ENCODE results near the gene AOPEP. TPM values are rescaled to one million over a fixed set of nuclear protein-coding genes. Genes with fewer than 3 reads are reported as not detected.

AOPEP gene
- total RNA-seq, 1 donor from 2014 or later: 22.1 TPM

DNA sequence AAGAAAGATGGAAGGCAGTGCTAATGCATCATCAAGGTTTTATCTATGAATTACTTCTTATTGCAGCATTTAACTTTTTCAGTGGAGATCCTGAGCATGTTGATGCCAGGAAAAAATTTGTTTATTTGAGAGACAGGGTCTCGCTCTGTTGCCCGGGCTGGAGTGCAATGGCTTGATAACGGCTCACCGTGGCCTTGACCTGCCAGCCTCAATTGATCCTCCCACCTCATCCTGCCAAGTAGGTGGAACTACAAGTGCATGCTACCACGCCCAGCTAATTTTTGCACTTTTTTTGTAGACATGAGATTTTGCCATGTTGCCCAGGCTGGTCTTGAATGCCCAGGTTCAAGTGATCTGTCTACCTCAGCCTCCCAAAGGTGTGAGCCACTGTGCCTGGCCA lies 47.2 kb downstream of the AOPEP start:
- no peak overlapping the region for H3K27ac Mint-ChIP-seq (ENCODE audit: unreplicated experiment)
- no peaks in the 10 kb centered on the region for H3K4me1 Mint-ChIP-seq (ENCODE audit: unreplicated experiment)
- no peaks in the 10 kb centered on the region for H3K36me3 Mint-ChIP-seq (ENCODE audit: low read depth, unreplicated experiment)
- DNase-seq (ENCODE audit: low spot score): no peak
- TF ChIP-seq, protein P1, sequence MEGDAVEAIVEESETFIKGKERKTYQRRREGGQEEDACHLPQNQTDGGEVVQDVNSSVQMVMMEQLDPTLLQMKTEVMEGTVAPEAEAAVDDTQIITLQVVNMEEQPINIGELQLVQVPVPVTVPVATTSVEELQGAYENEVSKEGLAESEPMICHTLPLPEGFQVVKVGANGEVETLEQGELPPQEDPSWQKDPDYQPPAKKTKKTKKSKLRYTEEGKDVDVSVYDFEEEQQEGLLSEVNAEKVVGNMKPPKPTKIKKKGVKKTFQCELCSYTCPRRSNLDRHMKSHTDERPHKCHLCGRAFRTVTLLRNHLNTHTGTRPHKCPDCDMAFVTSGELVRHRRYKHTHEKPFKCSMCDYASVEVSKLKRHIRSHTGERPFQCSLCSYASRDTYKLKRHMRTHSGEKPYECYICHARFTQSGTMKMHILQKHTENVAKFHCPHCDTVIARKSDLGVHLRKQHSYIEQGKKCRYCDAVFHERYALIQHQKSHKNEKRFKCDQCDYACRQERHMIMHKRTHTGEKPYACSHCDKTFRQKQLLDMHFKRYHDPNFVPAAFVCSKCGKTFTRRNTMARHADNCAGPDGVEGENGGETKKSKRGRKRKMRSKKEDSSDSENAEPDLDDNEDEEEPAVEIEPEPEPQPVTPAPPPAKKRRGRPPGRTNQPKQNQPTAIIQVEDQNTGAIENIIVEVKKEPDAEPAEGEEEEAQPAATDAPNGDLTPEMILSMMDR (IDR thresholded peaks at IDR 0.05; ENCODE audit: unreplicated experiment): no peak
- H3K9me3 Mint-ChIP-seq (ENCODE audit: unreplicated experiment): no peaks in the 10 kb centered on the region
- no peaks in the 10 kb centered on the region for H3K27me3 Mint-ChIP-seq (ENCODE audit: unreplicated experiment)
- no peak overlapping the region for H3K4me3 Mint-ChIP-seq (ENCODE audit: unreplicated experiment)

DNA sequence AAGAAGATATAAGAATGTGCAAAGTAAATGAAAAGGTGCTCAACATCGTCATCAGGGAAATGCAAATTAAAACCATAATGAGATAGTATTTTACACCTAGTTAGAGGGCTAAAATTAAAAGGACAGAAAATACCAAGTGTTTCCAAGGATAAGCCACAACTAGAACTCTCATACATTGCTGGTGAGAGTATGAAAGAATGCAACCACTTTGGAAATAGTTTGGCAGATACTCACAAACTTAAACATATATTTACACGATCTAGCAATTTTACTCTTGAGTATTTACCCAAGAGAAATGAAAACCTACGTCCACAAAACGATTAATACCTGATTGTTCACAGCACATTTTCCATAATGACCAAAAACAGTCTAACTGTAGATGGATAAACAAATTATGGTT lies 51.5 kb downstream of the AOPEP start:
- Mint-ChIP-seq H3K27ac (ENCODE audit: unreplicated experiment) (no peak overlapping the region), H3K36me3 (ENCODE audit: low read depth, unreplicated experiment) (no peaks in the 10 kb centered on the region), H3K4me1 (ENCODE audit: unreplicated experiment) (no peaks in the 10 kb centered on the region), H3K27me3 (ENCODE audit: unreplicated experiment) (no peaks in the 10 kb centered on the region), H3K4me3 (ENCODE audit: unreplicated experiment) (no peak overlapping the region), H3K9me3 (ENCODE audit: unreplicated experiment) (no peaks in the 10 kb centered on the region)
- no peak for DNase-seq (ENCODE audit: low spot score)
- TF ChIP-seq, protein P1 (IDR thresholded peaks at IDR 0.05; ENCODE audit: unreplicated experiment): no peak

DNA sequence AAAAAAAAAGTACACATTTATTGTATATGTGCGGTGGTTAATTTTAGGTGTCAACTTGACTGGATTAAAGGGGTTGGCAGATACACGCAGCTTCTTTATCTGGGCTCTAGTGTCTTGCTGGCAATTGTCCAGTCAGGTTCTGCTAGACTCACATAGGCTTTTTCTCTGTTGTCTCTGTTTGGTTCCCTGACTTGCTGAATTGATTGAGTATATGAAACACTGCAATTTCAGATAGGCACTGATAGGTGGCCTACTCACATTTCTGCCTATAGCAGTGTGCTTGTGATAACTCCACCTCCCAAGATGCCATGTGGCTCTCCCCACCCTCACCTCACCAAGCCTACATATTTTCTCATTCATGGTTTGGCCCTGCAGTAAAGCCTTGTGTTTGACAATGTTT lies 52.5 kb downstream of the AOPEP start:
- Mint-ChIP-seq H3K36me3 (ENCODE audit: low read depth, unreplicated experiment) (no peaks in the 10 kb centered on the region), H3K4me1 (ENCODE audit: unreplicated experiment) (no peaks in the 10 kb centered on the region), H3K27ac (ENCODE audit: unreplicated experiment) (no peak overlapping the region), H3K4me3 (ENCODE audit: unreplicated experiment) (no peak overlapping the region), H3K27me3 (ENCODE audit: unreplicated experiment) (no peaks in the 10 kb centered on the region), H3K9me3 (ENCODE audit: unreplicated experiment) (no peaks in the 10 kb centered on the region)
- no peak for DNase-seq (ENCODE audit: low spot score)
- TF ChIP-seq, protein P1 (IDR thresholded peaks at IDR 0.05; ENCODE audit: unreplicated experiment): no peak

DNA sequence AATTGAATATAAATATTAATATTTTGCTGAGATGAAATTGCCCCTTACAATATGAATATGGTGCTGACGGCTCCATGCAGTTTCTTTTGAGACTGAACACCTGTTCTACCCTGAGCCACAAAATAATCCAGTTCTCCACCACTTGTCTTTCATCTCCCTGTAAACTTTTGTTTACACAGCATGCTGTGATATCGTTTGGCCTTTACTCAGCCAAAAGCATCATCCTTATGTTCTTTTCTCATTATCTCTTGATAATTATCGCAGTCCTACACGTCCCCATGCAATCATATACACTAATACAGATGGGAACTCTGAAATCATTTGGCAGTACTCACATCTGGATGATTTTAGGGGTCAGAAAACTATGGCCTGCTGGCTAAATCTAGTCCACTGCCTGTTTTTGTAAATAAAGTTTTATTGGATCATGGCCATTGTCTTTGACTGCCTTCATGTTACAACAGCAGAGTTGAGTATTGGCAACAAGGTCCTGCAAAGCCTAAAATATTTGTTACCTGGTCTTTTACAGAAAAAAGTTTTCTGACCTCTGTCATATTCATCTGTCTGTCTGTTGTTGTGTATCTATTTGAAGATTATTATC lies 53.3 kb downstream of the AOPEP start:
- Mint-ChIP-seq H3K27ac (ENCODE audit: unreplicated experiment) (no peak overlapping the region), H3K36me3 (ENCODE audit: low read depth, unreplicated experiment) (no peaks in the 10 kb centered on the region), H3K9me3 (ENCODE audit: unreplicated experiment) (no peaks in the 10 kb centered on the region), H3K27me3 (ENCODE audit: unreplicated experiment) (no peaks in the 10 kb centered on the region), H3K4me3 (ENCODE audit: unreplicated experiment) (no peak overlapping the region), H3K4me1 (ENCODE audit: unreplicated experiment) (no peaks in the 10 kb centered on the region)
- DNase-seq (ENCODE audit: low spot score): no peak
- TF ChIP-seq, protein P1 (IDR thresholded peaks at IDR 0.05; ENCODE audit: unreplicated experiment): no peak

DNA sequence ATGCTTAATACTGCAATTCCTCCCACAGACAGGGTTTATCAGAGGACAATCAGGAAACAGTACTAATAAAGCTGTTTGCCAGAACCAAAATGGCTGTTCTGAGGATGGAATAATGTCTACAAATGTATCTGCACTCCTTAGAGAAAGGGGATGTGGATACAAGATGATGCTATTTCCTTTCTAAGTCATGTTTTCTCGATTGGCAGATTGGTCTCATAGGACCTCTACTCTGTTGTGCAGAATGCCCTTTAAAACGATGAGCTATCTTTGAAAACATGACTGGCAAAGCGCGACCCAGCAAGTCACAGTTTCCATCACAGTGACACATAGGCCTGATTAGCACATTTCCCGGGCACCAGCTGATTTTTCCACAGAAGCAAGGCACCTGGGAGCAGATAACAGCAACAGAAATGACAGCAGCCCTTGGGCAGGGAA lies 54.0 kb downstream of the AOPEP start:
- no peak for DNase-seq (ENCODE audit: low spot score)

More for the DNA sequence above, 54.0 kb downstream of the AOPEP start:
- Mint-ChIP-seq H3K4me1 (ENCODE audit: unreplicated experiment) (no peaks in the 10 kb centered on the region), H3K36me3 (ENCODE audit: low read depth, unreplicated experiment) (no peaks in the 10 kb centered on the region), H3K9me3 (ENCODE audit: unreplicated experiment) (no peaks in the 10 kb centered on the region), H3K27me3 (ENCODE audit: unreplicated experiment) (no peaks in the 10 kb centered on the region), H3K27ac (ENCODE audit: unreplicated experiment) (no peak overlapping the region), H3K4me3 (ENCODE audit: unreplicated experiment) (no peak overlapping the region)
- TF ChIP-seq, protein P1 (IDR thresholded peaks at IDR 0.05; ENCODE audit: unreplicated experiment): no peak
